ENCODE data around the gene LGSN. TPM values are rescaled to one million over a fixed set of nuclear protein-coding genes. Genes with fewer than 3 reads are reported as not detected.
"Not testable (repeated sequence)": the region's sequence is repeated elsewhere in the genome, so short reads cannot be mapped to it uniquely, and the experiment has no call there.

The LGSN gene
- total RNA-seq, 2 donors from 2014 or later: 0.37 TPM; not detected in 1

DNA sequence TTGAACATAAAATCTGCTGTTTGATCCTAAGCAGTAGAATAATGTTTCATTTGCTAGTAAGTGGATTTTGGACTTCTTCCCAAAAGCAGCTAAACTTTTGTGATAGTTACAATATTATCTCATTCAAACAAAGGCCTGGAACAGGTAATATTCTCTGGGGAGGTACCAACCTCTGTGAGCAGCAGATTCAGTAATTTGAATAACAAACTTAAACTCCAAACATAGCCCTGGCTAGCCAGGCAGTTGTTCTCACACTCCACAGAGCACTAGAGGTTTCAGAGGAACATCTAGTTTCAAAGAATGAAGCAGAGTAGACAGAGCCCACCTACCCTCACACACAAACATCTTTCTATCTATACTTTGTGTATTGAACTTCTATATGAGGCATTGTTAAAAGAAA, 40.9 kb downstream of the LGSN start:
- no peak for TF ChIP-seq CTCF (conservative IDR thresholded peaks at IDR 0.05)
- Mint-ChIP-seq H3K27me3 (ENCODE audit: insufficient read depth) (no peaks in the 10 kb centered on the region), H3K4me1 (peaks cover 24% of the 10 kb centered on the region), H3K27ac (no peak overlapping the region), H3K9me3 (peaks cover 4% of the 10 kb centered on the region), H3K36me3 (ENCODE audit: low read depth) (no peaks in the 10 kb centered on the region), H3K4me3 (no peak overlapping the region)
- DNase-seq: no peak
- no peaks in the 10 kb centered on the region for H3K36me3 ChIP-seq (ENCODE audit: control insufficient read depth, insufficient read depth, low read length)
- peaks cover 11% of the 10 kb centered on the region for H3K9me3 ChIP-seq (ENCODE audit: control insufficient read depth, low read length)
- no peak overlapping the region for H3K4me3 ChIP-seq (ENCODE audit: low read length)
- H3K27ac ChIP-seq (ENCODE audit: low read depth, low read length): no peak overlapping the region
- H3K27me3 ChIP-seq (ENCODE audit: control insufficient read depth, insufficient read depth, low read length, poor library complexity, severe bottlenecking): no peaks in the 10 kb centered on the region
- no peak overlapping the region for H3K9ac ChIP-seq (ENCODE audit: extremely low read depth, low read length, poor library complexity, severe bottlenecking)
- H3K4me1 ChIP-seq (ENCODE audit: control insufficient read depth, insufficient read depth, low read length): peaks cover 6% of the 10 kb centered on the region

GRCh38 chr6:63275953-63276352, 43.8 kb downstream of the LGSN start:
- peaks cover 5% of the 10 kb centered on the region for H3K4me1 ChIP-seq (ENCODE audit: control insufficient read depth, insufficient read depth, low read length)
- H3K9me3 Mint-ChIP-seq: peaks cover 4% of the 10 kb centered on the region
- peaks cover 13% of the 10 kb centered on the region for H3K9me3 ChIP-seq (ENCODE audit: control insufficient read depth, low read length)
- H3K4me3 Mint-ChIP-seq: no peak overlapping the region
- H3K36me3 ChIP-seq (ENCODE audit: control insufficient read depth, insufficient read depth, low read length): no peaks in the 10 kb centered on the region
- H3K27me3 ChIP-seq (ENCODE audit: control insufficient read depth, insufficient read depth, low read length, poor library complexity, severe bottlenecking): no peaks in the 10 kb centered on the region
- no peak overlapping the region for H3K4me3 ChIP-seq (ENCODE audit: low read length)
- no peak for DNase-seq
- H3K9ac ChIP-seq (ENCODE audit: extremely low read depth, low read length, poor library complexity, severe bottlenecking): no peak overlapping the region
- TF ChIP-seq CTCF (conservative IDR thresholded peaks at IDR 0.05): no peak
- peaks cover 25% of the 10 kb centered on the region for H3K4me1 Mint-ChIP-seq
- no peaks in the 10 kb centered on the region for H3K36me3 Mint-ChIP-seq (ENCODE audit: low read depth)
- WGBS, 2 experiments (ENCODE audit: insufficient coverage in 1 of 2, insufficient read length in 1 of 2): 80% methylated on average over 1 of the region's 1 CpG; no CpG with 5 or more reads in 1 of the 2 experiments
- H3K27ac Mint-ChIP-seq: no peak overlapping the region
- no peak overlapping the region for H3K27ac ChIP-seq (ENCODE audit: low read depth, low read length)
- no peaks in the 10 kb centered on the region for H3K27me3 Mint-ChIP-seq (ENCODE audit: insufficient read depth)

- not testable (repeated sequence) for H3K4me3 ChIP-seq (ENCODE audit: low read length); H3K27ac Mint-ChIP-seq; H3K36me3 Mint-ChIP-seq (ENCODE audit: low read depth); DNase-seq; H3K27me3 Mint-ChIP-seq (ENCODE audit: insufficient read depth); H3K4me3 Mint-ChIP-seq; H3K9me3 Mint-ChIP-seq; H3K36me3 ChIP-seq (ENCODE audit: control insufficient read depth, insufficient read depth, low read length); H3K4me1 ChIP-seq (ENCODE audit: control insufficient read depth, insufficient read depth, low read length); H3K9ac ChIP-seq (ENCODE audit: extremely low read depth, low read length, poor library complexity, severe bottlenecking); H3K27ac ChIP-seq (ENCODE audit: low read depth, low read length); H3K27me3 ChIP-seq (ENCODE audit: control insufficient read depth, insufficient read depth, low read length, poor library complexity, severe bottlenecking)
- H3K4me1 Mint-ChIP-seq: peaks cover 19% of the 10 kb centered on the region
- 96 to 100% methylated on average over 4 to 34 of the region's 35 CpGs for WGBS, 2 experiments (ENCODE audit: insufficient coverage in 1 of 2, insufficient read length in 1 of 2)
- peaks cover 13% of the 10 kb centered on the region for H3K9me3 ChIP-seq (ENCODE audit: control insufficient read depth, low read length)
Measured at GRCh38 chr6:63274795-63275430, 44.9 kb downstream of the LGSN start.

DNA sequence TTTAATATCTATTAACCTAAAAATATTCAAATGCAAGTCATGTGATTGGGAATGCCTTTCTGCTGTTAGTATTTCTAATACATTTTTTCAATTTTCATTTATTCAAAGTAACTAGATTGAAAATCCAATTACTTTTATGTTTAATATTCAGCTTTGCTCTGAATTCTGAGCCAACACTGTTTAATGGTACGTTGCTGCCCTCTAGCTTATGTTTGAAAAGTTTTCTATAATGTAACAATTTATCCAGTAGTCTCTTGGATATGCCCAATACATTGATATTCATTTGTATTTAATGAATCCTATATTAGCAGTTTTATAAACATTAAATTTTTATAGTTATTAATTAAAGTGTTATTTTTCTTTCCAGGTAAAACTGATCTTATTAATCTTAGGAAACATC, 47.4 kb downstream of the LGSN start:
- DNase-seq: no peak
- Mint-ChIP-seq H3K36me3 (ENCODE audit: low read depth) (no peaks in the 10 kb centered on the region), H3K4me3 (no peak overlapping the region), H3K4me1 (peaks cover 18% of the 10 kb centered on the region), H3K27ac (no peak overlapping the region), H3K27me3 (ENCODE audit: insufficient read depth) (no peaks in the 10 kb centered on the region), H3K9me3 (peaks cover 4% of the 10 kb centered on the region)
- peak; percentile 85 for TF ChIP-seq CTCF (conservative IDR thresholded peaks at IDR 0.05)
- H3K36me3 ChIP-seq (ENCODE audit: control insufficient read depth, insufficient read depth, low read length): no peaks in the 10 kb centered on the region
- no peak overlapping the region for H3K27ac ChIP-seq (ENCODE audit: low read depth, low read length)
- WGBS, 2 experiments (ENCODE audit: insufficient coverage in 1 of 2, insufficient read length in 1 of 2): 10% methylated on average over 1 of the region's 1 CpG; no CpG with 5 or more reads in 1 of the 2 experiments
- no peaks in the 10 kb centered on the region for H3K4me1 ChIP-seq (ENCODE audit: control insufficient read depth, insufficient read depth, low read length)
- no peaks in the 10 kb centered on the region for H3K27me3 ChIP-seq (ENCODE audit: control insufficient read depth, insufficient read depth, low read length, poor library complexity, severe bottlenecking)
- no peak overlapping the region for H3K9ac ChIP-seq (ENCODE audit: extremely low read depth, low read length, poor library complexity, severe bottlenecking)
- peaks cover 13% of the 10 kb centered on the region for H3K9me3 ChIP-seq (ENCODE audit: control insufficient read depth, low read length)
- H3K4me3 ChIP-seq (ENCODE audit: low read length): no peak overlapping the region
